ENCODE data around the gene STOML2. TPM values are rescaled to one million over a fixed set of nuclear protein-coding genes. Genes with fewer than 3 reads are reported as not detected.
A peak's percentile ranks its signal among the peaks of the same experiment; 100 is the strongest.

STOML2 gene
- total and polyA plus RNA-seq, 9 of the 15 experiments (the other 6 are each of a cell fraction or from before 2014, with no cell fraction given) = 110 to 220 (median 174) TPM

DNA sequence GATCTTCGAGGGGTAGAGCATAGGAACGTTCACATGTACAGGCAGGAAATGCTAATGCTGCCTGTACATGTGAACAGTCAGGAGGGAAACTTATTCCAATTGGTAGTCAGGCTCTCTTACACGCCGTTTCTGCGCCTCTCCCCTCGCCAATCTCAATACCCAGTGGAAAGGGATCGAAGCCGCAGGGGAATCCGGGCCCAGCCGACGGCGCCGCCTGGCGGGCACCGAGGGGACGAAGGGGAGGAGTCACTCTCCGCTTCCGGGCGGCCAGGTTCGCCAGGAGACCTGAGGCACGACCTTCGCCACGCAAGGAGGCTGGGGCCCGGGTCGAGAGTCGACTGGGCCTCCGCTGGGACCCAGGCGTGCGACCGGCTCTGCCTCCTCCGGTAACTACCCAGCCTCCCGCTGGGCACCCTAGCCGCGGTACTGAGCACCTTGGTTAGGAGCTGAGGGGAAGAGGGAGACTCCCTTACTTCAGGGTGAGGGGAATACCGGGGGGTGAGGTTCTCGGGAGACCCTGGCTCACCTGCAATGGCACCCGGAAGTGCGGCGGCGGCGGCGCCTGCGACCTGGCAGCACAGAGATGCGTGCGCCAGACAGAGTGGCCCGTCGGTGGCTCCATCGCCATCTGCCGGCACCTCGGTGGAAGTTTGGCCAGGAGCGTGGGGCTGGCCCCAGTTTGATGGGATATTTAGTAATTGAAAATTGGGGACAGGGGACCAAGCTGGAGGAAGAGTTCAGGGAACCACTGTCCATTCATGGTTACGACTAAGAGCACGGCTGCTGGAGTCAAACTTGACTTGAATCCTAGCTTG lies 6.7 kb downstream of the STOML2 start, which contains the start of gene PIGO (continued):
- TF ChIP-seq AFF1 (IDR thresholded peaks at IDR 0.05; ENCODE audit: low read depth in 1 of 2, partially characterized antibody in 2 of 2) (peak in 1 of 2 experiments; percentile 53), RNF2 (IDR thresholded peaks at IDR 0.05) (peak; percentile 60; the same call in 1 of the 2 replicates), ARID4B (CRISPR knock-in tag; IDR thresholded peaks at IDR 0.05) (peak; percentile 52; the same call in 1 of the 2 replicates), ESRRA (IDR thresholded peaks at IDR 0.05; ENCODE audit: borderline replicate concordance, low read depth) (peak; percentile 96), KDM5B (IDR thresholded peaks at IDR 0.05; ENCODE audit: insufficient replicate concordance, low read depth, low read length) (peak; percentile 73), SMARCE1 (IDR thresholded peaks at IDR 0.05) (no peak), ZNF384 (IDR thresholded peaks at IDR 0.05; ENCODE audit: low read depth, low read length) (no peak), FOSL1 (tag; conservative IDR thresholded peaks at IDR 0.05) (no peak; the same call in 1 of the 2 replicates), SIX5 (IDR thresholded peaks at IDR 0.05; ENCODE audit: borderline replicate concordance in 1 of 2, insufficient read depth in 1 of 2, low read depth in 1 of 2, low read length in 2 of 2) (no peak), MAZ (CRISPR knock-in tag; conservative IDR thresholded peaks at IDR 0.05 in 1 of 2, IDR thresholded peaks at IDR 0.05 in 1 of 2) (peak; percentile 72 to 81), HDAC8 (tag; IDR thresholded peaks at IDR 0.05) (no peak), TAF1 (IDR thresholded peaks at IDR 0.05; ENCODE audit: control insufficient read depth, extremely low read depth, insufficient read depth, low read length, severe bottlenecking) (peak; percentile 61), YBX1 (IDR thresholded peaks at IDR 0.05) (no peak), ASH1L (IDR thresholded peaks at IDR 0.05; ENCODE audit: borderline replicate concordance, low read depth, partially characterized antibody) (peak; percentile 12), E2F3 (CRISPR knock-in tag; IDR thresholded peaks at IDR 0.05) (no peak), MXD1 (CRISPR knock-in tag; IDR thresholded peaks at IDR 0.05; ENCODE audit: borderline replicate concordance, poor library complexity, severe bottlenecking) (no peak), ELF4 (CRISPR knock-in tag; IDR thresholded peaks at IDR 0.05) (0 out of 2 replicates have a peak, but pooled peaks have one; percentile 40)
